ENCODE results near the gene KCNK3.
"Not testable (repeated sequence)": the region's sequence is repeated elsewhere in the genome, so short reads cannot be mapped to it uniquely, and the experiment has no call there.

DNA sequence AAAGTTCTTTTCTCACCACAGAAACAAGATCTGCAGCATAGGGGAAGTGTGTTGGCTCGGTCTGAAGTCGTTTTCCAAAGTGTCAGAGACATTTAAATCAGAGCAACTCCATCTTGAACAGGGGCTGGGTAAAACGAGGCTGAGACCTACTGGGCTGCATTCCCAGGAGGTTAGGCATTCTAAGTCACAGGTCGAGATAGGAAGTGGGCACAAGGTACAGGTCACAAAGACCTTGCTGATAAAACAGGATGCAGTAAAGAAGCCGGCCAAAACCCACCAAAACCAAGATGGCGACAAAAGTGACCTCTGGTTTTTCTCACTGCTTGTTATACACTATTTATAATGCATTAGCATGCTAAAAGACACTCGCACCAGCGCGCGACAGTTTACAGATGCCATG, 68.5 kb downstream of the KCNK3 start:
- TF ChIP-seq, protein P1, sequence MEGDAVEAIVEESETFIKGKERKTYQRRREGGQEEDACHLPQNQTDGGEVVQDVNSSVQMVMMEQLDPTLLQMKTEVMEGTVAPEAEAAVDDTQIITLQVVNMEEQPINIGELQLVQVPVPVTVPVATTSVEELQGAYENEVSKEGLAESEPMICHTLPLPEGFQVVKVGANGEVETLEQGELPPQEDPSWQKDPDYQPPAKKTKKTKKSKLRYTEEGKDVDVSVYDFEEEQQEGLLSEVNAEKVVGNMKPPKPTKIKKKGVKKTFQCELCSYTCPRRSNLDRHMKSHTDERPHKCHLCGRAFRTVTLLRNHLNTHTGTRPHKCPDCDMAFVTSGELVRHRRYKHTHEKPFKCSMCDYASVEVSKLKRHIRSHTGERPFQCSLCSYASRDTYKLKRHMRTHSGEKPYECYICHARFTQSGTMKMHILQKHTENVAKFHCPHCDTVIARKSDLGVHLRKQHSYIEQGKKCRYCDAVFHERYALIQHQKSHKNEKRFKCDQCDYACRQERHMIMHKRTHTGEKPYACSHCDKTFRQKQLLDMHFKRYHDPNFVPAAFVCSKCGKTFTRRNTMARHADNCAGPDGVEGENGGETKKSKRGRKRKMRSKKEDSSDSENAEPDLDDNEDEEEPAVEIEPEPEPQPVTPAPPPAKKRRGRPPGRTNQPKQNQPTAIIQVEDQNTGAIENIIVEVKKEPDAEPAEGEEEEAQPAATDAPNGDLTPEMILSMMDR (IDR thresholded peaks at IDR 0.05), result not testable (repeated sequence)
- TF ChIP-seq EZH2 (IDR thresholded peaks at IDR 0.05; ENCODE audit: borderline replicate concordance, insufficient read depth, low read depth, low read length, poor library complexity, severe bottlenecking), result not testable (repeated sequence)

Measured in B cell (primary cell).